Activated CD4-positive, alpha-beta memory T cell treated with anti-CD3 and anti-CD28 coated beads for 36 hours (primary cell): ENCODE measurements around the gene ACD. TPM values are rescaled to one million over a fixed set of nuclear protein-coding genes. Genes with fewer than 3 reads are reported as not detected.
A peak's percentile ranks its signal among the peaks of the same experiment; 100 is the strongest.

Source experiments
- CTCF ChIA-PET: fragments of 350-600 bp; sonication (Branson Sonifier 250); formaldehyde crosslinking; loops from one replicate; lab custom pipeline; 2021; ENCODE audit warnings: antibody characterized with exemption, inconsistent platforms; lab: Charles Lee
- POLR2A ChIA-PET: fragments of 350-600 bp; sonication (Branson Sonifier 250); formaldehyde crosslinking; loops from one replicate; lab custom pipeline; 2021; ENCODE audit warnings: antibody characterized with exemption; lab: Charles Lee
- DNase-seq: peaks from one replicate; pipeline ENCODE4 v3.0.0-alpha.2; 2020
- H3K27ac Mint-ChIP-seq: one replicate; pipeline ENCODE4 v1.8.0; 2021; ENCODE audit warnings: mixed read lengths
- H3K27me3 Mint-ChIP-seq: one replicate; pipeline ENCODE4 v1.8.0; 2021; ENCODE audit warnings: mixed read lengths
- H3K36me3 Mint-ChIP-seq: one replicate; pipeline ENCODE4 v1.8.0; 2021; ENCODE audit warnings: mixed read lengths
- H3K4me1 Mint-ChIP-seq: one replicate; pipeline ENCODE4 v1.8.0; 2021; ENCODE audit warnings: low read depth, mixed read lengths
- H3K4me3 Mint-ChIP-seq: one replicate; pipeline ENCODE4 v1.8.0; 2021; ENCODE audit warnings: mild to moderate bottlenecking, mixed read lengths
- H3K9me3 Mint-ChIP-seq: one replicate; pipeline ENCODE4 v1.8.0; 2021; ENCODE audit warnings: mixed read lengths
- intact Hi-C: fragments of 100-400 bp; cut with micrococcal nuclease; formaldehyde crosslinking; loops from one replicate; pipeline ENCODE4 v1.15.1; 2023
- total RNA-seq, 2 experiments: library from RNA; stranded (reverse); gene quantifications; one replicate each; pipeline ENCODE4 v1.2.3, GENCODE V29; 2021

Gene ACD
- total RNA-seq, 2 experiments from 2014 or later, result 63.0 to 63.9 TPM

- Mint-ChIP-seq H3K27me3 (no peaks in the 10 kb centered on the region), H3K4me1 (peaks cover 31% of the 10 kb centered on the region), H3K9me3 (no peaks in the 10 kb centered on the region), H3K4me3 (peak overlapping the region; percentile 86), H3K36me3 (peaks cover 10% of the 10 kb centered on the region), H3K27ac (peak overlapping the region; percentile 74)
- intact Hi-C loops, result loop anchor here (5.0 to 10.0 kb wide), 4 partner anchors 114 to 1674 kb away; partner anchors contain the start of genes CENPT, COG8, FHOD1 and NIP7
- peak; percentile 51 for DNase-seq
- ChIA-PET POLR2A (interaction anchor here (4.7 kb wide), 1 partner anchor 99 kb away, joined by 32 read pairs; the partner anchor contains the start of gene CTCF), CTCF (interaction anchor here (3.8 to 5.8 kb wide), 2 partner anchors 16 to 139 kb away, joined by 43 to 64 read pairs; partner anchors contain the start of gene CARMIL2)
These were observed 1.2 kb upstream of the ACD start for GRCh38 chr16:67661101-67661761.

- H3K4me3 Mint-ChIP-seq, result peak within 1 kb of the TSS; percentile 86
- intact Hi-C loops, result loop anchor here (1.0 to 10.0 kb wide), 7 partner anchors 98 to 1674 kb away; partner anchors contain the start of genes ATP6V0D1, CENPT, COG8 and CTCF
- H3K27me3 Mint-ChIP-seq, result no peaks in the 10 kb centered on the region
- POLR2A ChIA-PET, result interaction anchor here (0.7 to 4.7 kb wide), 9 partner anchors 10 to 180 kb away, joined by 3 to 32 read pairs (median 4); partner anchors contain the start of genes ATP6V0D1, CARMIL2 and CTCF
- H3K36me3 Mint-ChIP-seq, result peaks cover 13% of the 10 kb centered on the region
- H3K4me1 Mint-ChIP-seq, result peaks cover 27% of the 10 kb centered on the region
- H3K9me3 Mint-ChIP-seq, result no peaks in the 10 kb centered on the region
- H3K27ac Mint-ChIP-seq, result peak within 1 kb of the TSS; percentile 87
- peak; percentile 98 for DNase-seq
- CTCF ChIA-PET, result interaction anchor here (1.0 to 5.8 kb wide), 5 partner anchors 9 to 139 kb away, joined by 4 to 64 read pairs (median 23); partner anchors contain the start of gene CARMIL2
These were observed 536 bp upstream of the ACD start, which contains the start of gene PARD6A for GRCh38 chr16:67660564-67661028. TSS of gene PARD6A (plus strand) at chr16:67660960. CDS start at chr16:67661039, 79 bp downstream.

GRCh38 chr16:67658849-67659674 lies 998 bp downstream of the ACD start:
- H3K36me3 Mint-ChIP-seq, result peaks cover 13% of the 10 kb centered on the region

DNA sequence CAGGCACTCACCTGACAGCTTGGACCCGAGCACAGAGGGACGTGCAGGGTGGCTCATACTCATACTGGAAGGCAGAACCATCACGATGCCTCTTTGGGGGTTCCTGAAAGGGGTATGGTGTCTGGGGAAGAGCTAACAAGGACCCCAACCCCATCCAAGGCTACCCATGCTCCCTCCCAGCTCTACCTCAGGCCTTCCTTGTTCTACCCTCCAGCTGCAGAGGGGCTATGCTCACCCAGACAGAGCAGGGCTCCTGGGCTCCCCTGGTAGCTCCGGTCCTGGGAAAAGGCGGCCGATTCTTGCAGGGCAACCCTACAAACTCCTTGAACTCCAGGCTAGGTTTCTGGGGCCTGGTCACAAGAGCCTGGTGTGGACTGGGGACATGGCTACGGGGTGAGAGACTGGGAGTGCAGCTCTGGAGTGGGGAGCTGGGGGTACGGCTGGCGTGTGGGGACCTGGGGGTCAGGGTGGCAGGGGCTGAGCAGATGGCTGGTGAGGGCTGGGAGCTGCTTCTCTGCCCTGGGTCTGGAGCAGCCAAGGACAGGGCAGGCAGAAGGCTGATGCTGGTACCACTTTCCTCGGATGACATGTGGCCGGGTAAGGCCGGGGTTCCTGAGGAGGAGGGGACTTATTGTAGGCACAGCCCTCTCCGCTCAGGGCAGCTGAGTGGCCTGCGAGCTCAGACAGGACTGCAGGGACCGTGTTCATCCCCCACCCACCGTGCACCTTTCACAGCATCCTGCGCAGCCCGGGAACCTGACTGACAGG lies 2.1 kb downstream of the ACD start:
- Mint-ChIP-seq H3K4me3 (peak overlapping the region; percentile 23), H3K36me3 (peaks cover 13% of the 10 kb centered on the region)
- DNase-seq, result no peak

More at GRCh38 chr16:67658849-67659674, 998 bp downstream of the ACD start:
- ChIA-PET POLR2A (interaction anchor here (1.2 to 4.7 kb wide), 6 partner anchors 14 to 108 kb away, joined by 3 to 32 read pairs (median 4); partner anchors contain the start of genes CARMIL2 and CTCF), CTCF (interaction anchor here (1.0 to 5.8 kb wide), 7 partner anchors 7 to 138 kb away, joined by 4 to 64 read pairs (median 7); partner anchors contain the start of genes CARMIL2 and CTCF)
- Mint-ChIP-seq H3K27me3 (no peaks in the 10 kb centered on the region), H3K4me3 (peak overlapping the region; percentile 86), H3K27ac (peak overlapping the region; percentile 87), H3K9me3 (no peaks in the 10 kb centered on the region), H3K4me1 (peaks cover 24% of the 10 kb centered on the region)
- no peak for DNase-seq
- intact Hi-C loops, result no loop called here

GRCh38 chr16:67657017-67657608 lies 2.9 kb downstream of the ACD start:
- DNase-seq, result no peak
- H3K27ac Mint-ChIP-seq, result no peak overlapping the region
- H3K27me3 Mint-ChIP-seq, result no peaks in the 10 kb centered on the region
- intact Hi-C loops, result no loop called here
- H3K36me3 Mint-ChIP-seq, result peaks cover 16% of the 10 kb centered on the region
- no peak overlapping the region for H3K4me3 Mint-ChIP-seq
- ChIA-PET POLR2A (interaction anchor here (1.4 to 4.7 kb wide), 3 partner anchors 10 to 95 kb away, joined by 4 to 32 read pairs (median 23); partner anchors contain the start of genes CARMIL2 and CTCF), CTCF (interaction anchor here (1.0 to 5.8 kb wide), 5 partner anchors 10 to 136 kb away, joined by 3 to 64 read pairs (median 11); partner anchors contain the start of gene CARMIL2)
- H3K4me1 Mint-ChIP-seq, result peaks cover 26% of the 10 kb centered on the region
- H3K9me3 Mint-ChIP-seq, result no peaks in the 10 kb centered on the region

More for the DNA sequence above, 2.1 kb downstream of the ACD start:
- intact Hi-C loops, result no loop called here
- CTCF ChIA-PET, result interaction anchor here (1.0 to 5.8 kb wide), 6 partner anchors 9 to 137 kb away, joined by 4 to 64 read pairs (median 9); partner anchors contain the start of genes CARMIL2 and CTCF
- Mint-ChIP-seq H3K27me3 (no peaks in the 10 kb centered on the region), H3K4me1 (peaks cover 24% of the 10 kb centered on the region), H3K27ac (no peak overlapping the region), H3K9me3 (no peaks in the 10 kb centered on the region)
- POLR2A ChIA-PET, result interaction anchor here (1.4 to 4.7 kb wide), 3 partner anchors 10 to 96 kb away, joined by 4 to 32 read pairs (median 23); partner anchors contain the start of genes CARMIL2 and CTCF

DNA sequence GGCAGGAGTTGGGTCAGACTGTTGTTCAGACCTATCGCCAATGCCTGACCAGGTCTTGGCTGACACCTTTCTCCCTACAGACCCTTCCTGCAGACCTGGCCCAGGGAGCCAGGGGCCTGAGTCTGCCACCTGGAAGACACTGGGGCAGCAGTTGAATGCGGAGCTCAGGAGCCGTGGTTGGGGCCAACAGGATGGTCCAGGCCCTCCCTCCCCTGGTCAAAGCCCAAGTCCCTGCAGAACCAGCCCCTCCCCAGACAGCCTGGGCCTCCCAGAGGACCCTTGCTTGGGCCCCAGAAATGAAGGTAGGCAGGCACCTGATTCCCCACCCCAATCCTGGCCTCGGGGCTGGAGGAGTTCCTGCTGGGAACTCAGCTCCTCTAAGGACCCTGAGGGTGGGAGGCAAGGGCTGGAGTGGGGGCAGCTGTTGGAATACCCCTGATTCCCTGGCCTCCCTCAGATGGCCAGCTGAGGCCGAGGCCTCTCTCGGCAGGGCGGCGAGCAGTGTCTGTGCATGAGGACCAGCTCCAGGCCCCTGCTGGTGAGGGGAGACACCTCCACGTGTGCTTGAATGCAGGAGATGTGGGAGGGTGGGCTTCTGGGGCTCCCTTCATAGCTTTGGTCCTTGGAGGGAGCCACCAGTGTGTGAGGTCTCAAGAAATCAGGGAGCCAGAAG lies 3.6 kb downstream of the ACD start:
- CTCF ChIA-PET, result interaction anchor here (1.0 to 5.8 kb wide), 3 partner anchors 11 to 135 kb away, joined by 3 to 64 read pairs (median 11); partner anchors contain the start of gene CARMIL2
- no peak overlapping the region for H3K27ac Mint-ChIP-seq
- no peaks in the 10 kb centered on the region for H3K27me3 Mint-ChIP-seq
- DNase-seq, result no peak
- H3K4me1 Mint-ChIP-seq, result peaks cover 23% of the 10 kb centered on the region
- POLR2A ChIA-PET, result no interaction called here
- intact Hi-C loops, result no loop called here
- H3K4me3 Mint-ChIP-seq, result no peak overlapping the region
- no peaks in the 10 kb centered on the region for H3K9me3 Mint-ChIP-seq
- H3K36me3 Mint-ChIP-seq, result peaks cover 21% of the 10 kb centered on the region

GRCh38 chr16:67655363-67655762 lies 4.7 kb downstream of the ACD start:
- peaks cover 28% of the 10 kb centered on the region for H3K36me3 Mint-ChIP-seq
- no peak overlapping the region for H3K4me3 Mint-ChIP-seq
- DNase-seq, result no peak
- intact Hi-C loops, result no loop called here
- POLR2A ChIA-PET, result no interaction called here
- H3K27me3 Mint-ChIP-seq, result no peaks in the 10 kb centered on the region
- CTCF ChIA-PET, result no interaction called here
- H3K4me1 Mint-ChIP-seq, result peaks cover 18% of the 10 kb centered on the region
- peak overlapping the region; percentile 2 for H3K27ac Mint-ChIP-seq
- H3K9me3 Mint-ChIP-seq, result no peaks in the 10 kb centered on the region

DNA sequence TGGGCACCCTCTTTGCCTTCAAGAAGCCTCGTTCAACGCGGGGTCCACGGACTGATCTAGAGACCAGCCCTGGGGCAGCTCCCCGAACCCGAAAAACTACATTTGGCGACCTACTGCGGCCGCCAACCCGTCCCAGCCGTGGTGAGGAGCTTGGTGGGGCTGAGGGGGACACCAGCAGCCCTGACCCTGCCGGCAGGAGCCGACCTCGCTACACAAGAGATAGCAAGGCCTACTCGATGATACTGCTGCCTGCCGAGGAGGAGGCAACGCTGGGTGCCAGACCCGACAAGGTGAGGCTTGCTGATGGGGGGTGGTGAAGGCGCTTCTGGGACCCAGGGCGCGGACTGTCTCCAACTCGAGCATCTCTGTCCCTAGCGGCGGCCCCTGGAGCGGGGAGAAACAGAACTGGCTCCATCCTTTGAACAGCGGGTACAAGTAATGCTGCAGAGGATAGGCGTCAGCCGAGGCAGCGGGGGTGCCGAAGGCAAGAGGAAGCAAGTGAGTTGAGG lies 5.6 kb downstream of the ACD start:
- CTCF ChIA-PET, result no interaction called here
- peaks cover 21% of the 10 kb centered on the region for H3K4me1 Mint-ChIP-seq

GRCh38 chr16:67653789-67654402 lies 6.2 kb downstream of the ACD start:
- POLR2A ChIA-PET, result no interaction called here
- Mint-ChIP-seq H3K27me3 (no peaks in the 10 kb centered on the region), H3K27ac (no peak overlapping the region), H3K4me3 (no peak overlapping the region), H3K4me1 (peaks cover 17% of the 10 kb centered on the region), H3K36me3 (peaks cover 30% of the 10 kb centered on the region), H3K9me3 (no peaks in the 10 kb centered on the region)
- DNase-seq, result no peak
- intact Hi-C loops, result no loop called here
- CTCF ChIA-PET, result no interaction called here

More for the DNA sequence above, 5.6 kb downstream of the ACD start:
- no peak overlapping the region for H3K27ac Mint-ChIP-seq
- no peak for DNase-seq
- H3K4me3 Mint-ChIP-seq, result no peak overlapping the region
- no peaks in the 10 kb centered on the region for H3K27me3 Mint-ChIP-seq
- POLR2A ChIA-PET, result no interaction called here
- no peaks in the 10 kb centered on the region for H3K9me3 Mint-ChIP-seq
- intact Hi-C loops, result no loop called here
- peaks cover 32% of the 10 kb centered on the region for H3K36me3 Mint-ChIP-seq
